Left lobe of liver (tissue), 2 donors: ENCODE data around the gene ISLR2. TPM values are rescaled to one million over a fixed set of nuclear protein-coding genes. Genes with fewer than 3 reads are reported as not detected.
A peak's percentile ranks its signal among the peaks of the same experiment; 100 is the strongest.
"Not testable (repeated sequence)": the region's sequence is repeated elsewhere in the genome, so short reads cannot be mapped to it uniquely, and the experiment has no call there.

Experiments
- ATAC-seq: fragments of 200-7000 bp; cut with Tn5 transposase; one replicate; pipeline ENCODE4 v1.9.1; 2020; ENCODE audit warnings: mild to moderate bottlenecking, moderate library complexity
- DNase-seq: peaks from one replicate; pipeline ENCODE4 v3.0.0-alpha.2; 2020; ENCODE audit warnings: low spot score
- total RNA-seq: library from RNA; stranded (reverse); gene quantifications from one replicate; pipeline ENCODE4 v1.2.1, GENCODE V29; 2021
- donor health status: DM: no; HTN: no; CAD: no; lungs with moderate emphysema.
- donor health status: DM: no; HTN: yes; CAD: no.

The ISLR2 gene
- total RNA-seq, 1 donor from 2014 or later, result 0.30 TPM

GRCh38 chr15:74156678-74157411 lies 26.5 kb downstream of the ISLR2 start:
- ATAC-seq, result no peak
- no peak for DNase-seq

GRCh38 chr15:74157868-74158827 lies 27.8 kb downstream of the ISLR2 start:
- ATAC-seq (no peak), DNase-seq (no peak)

GRCh38 chr15:74158855-74159650 lies 28.7 kb downstream of the ISLR2 start:
- ATAC-seq (no peak), DNase-seq (no peak)

GRCh38 chr15:74159773-74160172 lies 29.4 kb downstream of the ISLR2 start:
- ATAC-seq, result no peak

GRCh38 chr15:74160390-74160789 lies 30.0 kb downstream of the ISLR2 start:
- ATAC-seq, DNase-seq: not testable (repeated sequence)

More at GRCh38 chr15:74159773-74160172, 29.4 kb downstream of the ISLR2 start:
- DNase-seq, result no peak

GRCh38 chr15:74162195-74162536 lies 31.8 kb downstream of the ISLR2 start:
- DNase-seq, ATAC-seq: not testable (repeated sequence)

- no peak for DNase-seq
These were observed 35.1 kb downstream of the ISLR2 start for GRCh38 chr15:74165461-74165860.

GRCh38 chr15:74167891-74168331 lies 37.5 kb downstream of the ISLR2 start:
- DNase-seq (peak; percentile 44), ATAC-seq (no peak)

More at GRCh38 chr15:74165461-74165860, 35.1 kb downstream of the ISLR2 start:
- no peak for ATAC-seq

GRCh38 chr15:74168711-74169126 lies 38.3 kb downstream of the ISLR2 start:
- peak; percentile 35 for DNase-seq
- no peak for ATAC-seq

GRCh38 chr15:74170071-74170844 lies 39.9 kb downstream of the ISLR2 start:
- ATAC-seq, result no peak
- no peak for DNase-seq

- ATAC-seq (no peak), DNase-seq (peak; percentile 30)
These were observed 40.6 kb downstream of the ISLR2 start for GRCh38 chr15:74170875-74171578.

GRCh38 chr15:74171965-74172541 lies 41.7 kb downstream of the ISLR2 start:
- ATAC-seq (no peak), DNase-seq (no peak)

- ATAC-seq, result peak; percentile 36
- DNase-seq, result peak; percentile 43
These were observed 42.5 kb downstream of the ISLR2 start for GRCh38 chr15:74172701-74173379.

- DNase-seq, result peak; percentile 37
- no peak for ATAC-seq
These were observed 43.2 kb downstream of the ISLR2 start, which contains the start of gene ISLR for GRCh38 chr15:74173380-74174218. Gene ISLR (plus strand): TSS chr15:74173710. CDS start chr15:74174859, 1,149 bp downstream.

- ATAC-seq, result no peak
- no peak for DNase-seq
These were observed 44.0 kb downstream of the ISLR2 start for GRCh38 chr15:74174219-74174957.

GRCh38 chr15:74174958-74175253 lies 44.5 kb downstream of the ISLR2 start:
- DNase-seq, result no peak

More at GRCh38 chr15:74174958-74175253, 44.5 kb downstream of the ISLR2 start:
- ATAC-seq, result no peak
